MM.1S (cell line): ENCODE measurements around the gene SEC24D.

ENCODE experiments used
- CTCF ChIP-seq: fragments of 300-600 bp; sonication (generic); IDR thresholded peaks from 2 replicates; pipeline ENCODE4 v1.5.1; 2016; ENCODE audit warnings: antibody characterized with exemption, low read length, mixed read lengths
- EZH2 ChIP-seq: fragments of 300-600 bp; sonication (generic); optimal IDR thresholded peaks from 2 replicates; pipeline ENCODE3; 2017; ENCODE audit warnings: low read depth, mild to moderate bottlenecking, antibody characterized with exemption, low read length, mixed read lengths

GRCh38 chr4:118814058-118814457, 21.9 kb downstream of the SEC24D start:
- TF ChIP-seq CTCF, result no peak
- TF ChIP-seq EZH2, result no peak
